Colonic mucosa (tissue), 4 donors: Measurements from ENCODE around the gene CYP4V2. TPM values are rescaled to one million over a fixed set of nuclear protein-coding genes. Genes with fewer than 3 reads are reported as not detected.

Experiments used
- DNase-seq: peaks from one replicate; pipeline ENCODE4 v3.0.0-alpha.2; 2020
- H3K27ac ChIP-seq: fragments of 200-600 bp; one replicate; pipeline ENCODE4 v1.8.0; 2021
- H3K27me3 ChIP-seq: fragments of 200-600 bp; one replicate; pipeline ENCODE4 v1.8.0; 2021
- H3K36me3 ChIP-seq: fragments of 200-600 bp; one replicate; pipeline ENCODE4 v1.8.0; 2021
- H3K4me1 ChIP-seq: fragments of 200-600 bp; one replicate; pipeline ENCODE4 v1.8.0; 2021; ENCODE audit warnings: mild to moderate bottlenecking
- H3K4me3 ChIP-seq: fragments of 200-600 bp; one replicate; pipeline ENCODE4 v1.8.0; 2021
- H3K9ac ChIP-seq, 2 donors: one replicate each; pipeline ENCODE4 v1.7.0; 2013; ENCODE audit warnings: control low read depth in 2 of 2, low read depth in 2 of 2, low read length in 2 of 2
- H3K9me3 ChIP-seq: fragments of 200-600 bp; one replicate; pipeline ENCODE4 v1.8.0; 2021
- CTCF ChIP-seq: fragments of 200-600 bp; IDR thresholded peaks from one replicate; pipeline ENCODE4 v1.8.0; 2022; ENCODE audit warnings: antibody characterized with exemption, mild to moderate bottlenecking
- intact Hi-C: fragments of 100-400 bp; cut with DNase I; formaldehyde crosslinking; loops from one replicate; pipeline ENCODE4 v1.14.1; 2022
- total RNA-seq, 2 donors: library from RNA; stranded (reverse); fragmentation: NEBNext Ultra II Directional in 1 of 2; extraction: Animal tissue kit (Norgen Biotek cat#: 25700) in 1 of 2; gene quantifications; one replicate each; pipeline ENCODE4 v1.2.1, GENCODE V29; 2021
- donor health status: healthy.
- donor health status: DM: no; HTN: no; CAD: no.
- donor health status: DM: no; HTN: no; CAD: no.

Gene CYP4V2
- total RNA-seq, 2 donors from 2014 or later = 20.3 to 36.0 TPM

GRCh38 chr4:186228514-186228894 is 37.1 kb downstream of the CYP4V2 start:
- no peaks in the 10 kb centered on the region for H3K4me1 ChIP-seq
- H3K4me3 ChIP-seq = no peak overlapping the region
- intact Hi-C loops = no loop called here
- no peaks in the 10 kb centered on the region for H3K27me3 ChIP-seq
- H3K9ac ChIP-seq = no peak overlapping the region
- no peak for TF ChIP-seq CTCF
- no peak for DNase-seq
- no peaks in the 10 kb centered on the region for H3K36me3 ChIP-seq
- no peaks in the 10 kb centered on the region for H3K9me3 ChIP-seq
- no peak overlapping the region for H3K27ac ChIP-seq

- H3K36me3 ChIP-seq = no peaks in the 10 kb centered on the region
- no peaks in the 10 kb centered on the region for H3K27me3 ChIP-seq
- TF ChIP-seq CTCF = no peak
- H3K9ac ChIP-seq = no peak overlapping the region
- H3K4me3 ChIP-seq = no peak overlapping the region
- no peaks in the 10 kb centered on the region for H3K4me1 ChIP-seq
- no peak overlapping the region for H3K27ac ChIP-seq
- no peaks in the 10 kb centered on the region for H3K9me3 ChIP-seq
- DNase-seq = no peak
- intact Hi-C loops = no loop called here
These were observed 43.0 kb downstream of the CYP4V2 start for GRCh38 chr4:186234367-186234766.

GRCh38 chr4:186236126-186236525 is 44.8 kb downstream of the CYP4V2 start:
- Histone ChIP-seq H3K9ac (no peak overlapping the region), H3K4me1 (no peaks in the 10 kb centered on the region), H3K36me3 (no peaks in the 10 kb centered on the region), H3K27me3 (no peaks in the 10 kb centered on the region), H3K9me3 (no peaks in the 10 kb centered on the region), H3K4me3 (no peak overlapping the region), H3K27ac (no peak overlapping the region)
- intact Hi-C loops = no loop called here
- no peak for TF ChIP-seq CTCF
- DNase-seq = no peak

GRCh38 chr4:186240452-186240847 is 49.1 kb downstream of the CYP4V2 start:
- no peak for DNase-seq
- no peaks in the 10 kb centered on the region for H3K9me3 ChIP-seq
- H3K4me1 ChIP-seq = no peaks in the 10 kb centered on the region
- intact Hi-C loops = no loop called here
- no peak overlapping the region for H3K27ac ChIP-seq
- no peak overlapping the region for H3K4me3 ChIP-seq
- H3K36me3 ChIP-seq = no peaks in the 10 kb centered on the region
- TF ChIP-seq CTCF = no peak
- no peak overlapping the region for H3K9ac ChIP-seq
- no peaks in the 10 kb centered on the region for H3K27me3 ChIP-seq

GRCh38 chr4:186240848-186241491 is 49.6 kb downstream of the CYP4V2 start:
- Histone ChIP-seq H3K9me3 (no peaks in the 10 kb centered on the region), H3K27ac (no peak overlapping the region), H3K4me1 (no peaks in the 10 kb centered on the region), H3K27me3 (no peaks in the 10 kb centered on the region), H3K9ac (no peak overlapping the region), H3K4me3 (no peak overlapping the region), H3K36me3 (no peaks in the 10 kb centered on the region)
- intact Hi-C loops = no loop called here
- DNase-seq = no peak
- TF ChIP-seq CTCF = no peak
